Stimulated activated CD8-positive, alpha-beta memory T cell treated with anti-CD3 and anti-CD28 coated beads, Interleukin-12 subunit alpha, Interleukin-12 subunit beta, amount 100 ng/mL, for 24 hours (primary cell): ENCODE measurements around the gene ACOX1.

Experiments
- DNase-seq: peaks from one replicate; pipeline ENCODE4 v3.0.0-alpha.2; 2020; ENCODE audit errors: extremely low read depth

Gene ACOX1

GRCh38 chr17:76008630-76009425 is 29.9 kb upstream of the ACOX1 start:
- no peak for DNase-seq

- no peak for DNase-seq
These were observed 29.2 kb upstream of the ACOX1 start for GRCh38 chr17:76008208-76008607.

GRCh38 chr17:76007850-76008165 is 28.8 kb upstream of the ACOX1 start:
- DNase-seq, result no peak

- DNase-seq, result no peak
These were observed 28.3 kb upstream of the ACOX1 start for GRCh38 chr17:76007131-76007849.

GRCh38 chr17:76005263-76006149 is 26.5 kb upstream of the ACOX1 start:
- peak; percentile 50 for DNase-seq

- DNase-seq, result no peak
These were observed 25.8 kb upstream of the ACOX1 start for GRCh38 chr17:76004750-76005262.

- DNase-seq, result no peak
These were observed 24.9 kb upstream of the ACOX1 start for GRCh38 chr17:76003915-76004314.

GRCh38 chr17:76002100-76002499 is 23.1 kb upstream of the ACOX1 start:
- DNase-seq, result no peak

GRCh38 chr17:76000755-76001521 is 22.0 kb upstream of the ACOX1 start, which contains the start of gene CDK3:
TSS of gene CDK3 (plus strand) at chr17:76000855. CDS start at chr17:76001426, 571 bp downstream.
- no peak for DNase-seq

- no peak for DNase-seq
These were observed 21.2 kb upstream of the ACOX1 start for GRCh38 chr17:76000016-76000754.

GRCh38 chr17:75998327-75998795 is 19.4 kb upstream of the ACOX1 start:
- DNase-seq, result no peak

GRCh38 chr17:75996665-75997590 is 18.0 kb upstream of the ACOX1 start:
- no peak for DNase-seq

GRCh38 chr17:75995385-75995925 is 16.5 kb upstream of the ACOX1 start:
- no peak for DNase-seq

GRCh38 chr17:75994802-75995370 is 15.9 kb upstream of the ACOX1 start:
- no peak for DNase-seq

GRCh38 chr17:75991396-75991795 is 12.4 kb upstream of the ACOX1 start:
- no peak for DNase-seq

- no peak for DNase-seq
These were observed 8.1 kb upstream of the ACOX1 start for GRCh38 chr17:75987041-75987440.

- DNase-seq, result no peak
These were observed 7.0 kb upstream of the ACOX1 start for GRCh38 chr17:75985986-75986385.

- no peak for DNase-seq
These were observed 4.7 kb upstream of the ACOX1 start for GRCh38 chr17:75983501-75984181.
